ENCODE results near the gene FLT3. TPM values are rescaled to one million over a fixed set of nuclear protein-coding genes. Genes with fewer than 3 reads are reported as not detected.

The FLT3 gene
- total RNA-seq, 4 donors from 2014 or later = 0.55 to 0.95 TPM; not detected in 2

DNA sequence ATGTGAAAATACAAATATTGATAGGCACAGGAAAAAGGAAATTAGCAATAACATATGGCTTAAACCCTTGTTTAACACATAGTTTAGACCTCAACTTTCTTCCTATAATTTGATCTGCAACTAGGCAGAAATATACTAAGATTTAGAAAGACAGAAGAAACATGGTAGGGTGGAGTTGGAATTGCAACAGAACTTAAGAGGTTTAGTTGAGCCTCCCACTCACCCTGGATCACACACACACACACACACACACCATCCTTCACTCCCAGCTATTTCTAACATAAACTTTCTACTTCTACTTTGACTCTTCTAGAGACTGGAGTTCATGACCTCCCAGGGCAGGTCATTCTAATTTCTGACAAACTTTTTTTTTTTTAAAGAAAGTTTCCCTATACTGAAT, 47.4 kb downstream of the FLT3 start:
- no peak for DNase-seq
- H3K4me3 ChIP-seq = no peak overlapping the region
- H3K4me1 ChIP-seq = no peaks in the 10 kb centered on the region
- peaks cover 13% of the 10 kb centered on the region for H3K27me3 ChIP-seq
- intact Hi-C loops (cut with DNase I; ENCODE audit: low total_unique reads) = no loop called here
- TF ChIP-seq POLR2AphosphoS5 (IDR thresholded peaks at IDR 0.05) (no peak), POLR2A (IDR thresholded peaks at IDR 0.05) (no peak), EP300 (IDR thresholded peaks at IDR 0.05; ENCODE audit: low read depth) (no peak)
- TF ChIP-seq, protein P1, sequence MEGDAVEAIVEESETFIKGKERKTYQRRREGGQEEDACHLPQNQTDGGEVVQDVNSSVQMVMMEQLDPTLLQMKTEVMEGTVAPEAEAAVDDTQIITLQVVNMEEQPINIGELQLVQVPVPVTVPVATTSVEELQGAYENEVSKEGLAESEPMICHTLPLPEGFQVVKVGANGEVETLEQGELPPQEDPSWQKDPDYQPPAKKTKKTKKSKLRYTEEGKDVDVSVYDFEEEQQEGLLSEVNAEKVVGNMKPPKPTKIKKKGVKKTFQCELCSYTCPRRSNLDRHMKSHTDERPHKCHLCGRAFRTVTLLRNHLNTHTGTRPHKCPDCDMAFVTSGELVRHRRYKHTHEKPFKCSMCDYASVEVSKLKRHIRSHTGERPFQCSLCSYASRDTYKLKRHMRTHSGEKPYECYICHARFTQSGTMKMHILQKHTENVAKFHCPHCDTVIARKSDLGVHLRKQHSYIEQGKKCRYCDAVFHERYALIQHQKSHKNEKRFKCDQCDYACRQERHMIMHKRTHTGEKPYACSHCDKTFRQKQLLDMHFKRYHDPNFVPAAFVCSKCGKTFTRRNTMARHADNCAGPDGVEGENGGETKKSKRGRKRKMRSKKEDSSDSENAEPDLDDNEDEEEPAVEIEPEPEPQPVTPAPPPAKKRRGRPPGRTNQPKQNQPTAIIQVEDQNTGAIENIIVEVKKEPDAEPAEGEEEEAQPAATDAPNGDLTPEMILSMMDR (IDR thresholded peaks at IDR 0.05) = no peak
- H3K9me3 ChIP-seq = no peaks in the 10 kb centered on the region
- H3K36me3 ChIP-seq = no peaks in the 10 kb centered on the region
- no peak overlapping the region for H3K27ac ChIP-seq
- in situ Hi-C loops (cut with MboI; ENCODE audit: low pct_ligation_motif_present in 1 of 4, low pct_unique_long_range_greater_than_20kb in 1 of 4, low sequenced_read_pairs in 3 of 4) = no loop called here

DNA sequence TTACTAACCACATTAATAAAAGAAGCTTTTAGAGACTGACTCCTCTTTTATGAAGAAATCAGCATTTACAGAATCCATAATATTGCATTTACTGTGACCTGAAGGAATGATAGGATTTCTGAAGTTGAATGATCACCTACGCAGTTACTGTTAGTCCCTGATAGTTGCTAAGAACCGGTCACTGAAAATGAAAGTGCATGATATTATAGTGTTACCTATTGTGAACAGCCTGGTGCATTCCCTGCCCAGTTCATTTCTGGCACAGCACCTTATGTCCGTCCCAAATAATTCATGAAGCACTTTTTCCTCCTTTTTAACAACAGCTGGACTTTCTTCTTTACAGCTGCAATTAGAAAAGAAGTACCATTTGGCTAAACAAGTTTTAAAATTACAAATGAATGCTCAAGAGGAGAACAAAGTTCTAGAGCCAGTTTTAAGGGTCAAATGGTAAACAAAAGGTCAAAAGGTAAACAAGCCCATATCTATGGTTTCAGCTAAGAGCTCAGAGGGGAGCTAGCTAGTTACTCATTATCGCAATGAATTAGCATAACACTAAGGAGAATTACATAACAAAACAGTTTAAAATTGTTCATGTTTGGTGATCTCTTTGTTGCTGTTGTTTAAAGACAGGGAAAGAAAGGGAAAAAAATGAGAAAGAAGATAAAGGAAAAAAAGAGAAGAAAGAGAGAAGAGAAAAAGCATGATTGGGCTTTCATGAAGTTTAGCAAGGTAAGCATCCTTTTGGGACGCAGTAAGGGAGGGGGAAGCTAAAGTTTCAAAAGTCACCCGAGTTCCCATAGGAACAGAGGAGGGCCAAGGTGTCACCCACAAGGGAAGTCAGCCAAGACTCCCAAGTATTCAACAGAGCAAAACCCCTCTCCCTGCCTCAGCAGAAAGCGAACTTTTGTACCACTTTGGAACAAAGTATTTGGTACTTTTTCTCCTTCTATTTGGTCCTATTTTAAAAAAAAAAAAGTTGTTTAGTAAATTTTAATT, 50.2 kb downstream of the FLT3 start:
- Histone ChIP-seq H3K4me3 (no peak overlapping the region), H3K4me1 (no peaks in the 10 kb centered on the region), H3K36me3 (no peaks in the 10 kb centered on the region), H3K9me3 (no peaks in the 10 kb centered on the region), H3K27ac (peak overlapping the region in 2 of 4 donors; percentile 9 to 66), H3K27me3 (peaks cover 11% of the 10 kb centered on the region)
- WGBS, 2 donors (ENCODE audit: low coverage in 1 of 2) = 45 to 47% methylated on average over 6 to 7 of the region's 7 CpGs
- TF ChIP-seq EP300 (IDR thresholded peaks at IDR 0.05; ENCODE audit: low read depth) (no peak), POLR2AphosphoS5 (IDR thresholded peaks at IDR 0.05) (no peak), POLR2A (IDR thresholded peaks at IDR 0.05) (no peak)
- TF ChIP-seq, protein P1 (IDR thresholded peaks at IDR 0.05) = no peak
- DNase-seq = no peak
- intact Hi-C loops (cut with DNase I; ENCODE audit: low total_unique reads) (no loop called here), in situ Hi-C loops (cut with MboI; ENCODE audit: low pct_ligation_motif_present in 1 of 4, low pct_unique_long_range_greater_than_20kb in 1 of 4, low sequenced_read_pairs in 3 of 4) (no loop called here)

DNA sequence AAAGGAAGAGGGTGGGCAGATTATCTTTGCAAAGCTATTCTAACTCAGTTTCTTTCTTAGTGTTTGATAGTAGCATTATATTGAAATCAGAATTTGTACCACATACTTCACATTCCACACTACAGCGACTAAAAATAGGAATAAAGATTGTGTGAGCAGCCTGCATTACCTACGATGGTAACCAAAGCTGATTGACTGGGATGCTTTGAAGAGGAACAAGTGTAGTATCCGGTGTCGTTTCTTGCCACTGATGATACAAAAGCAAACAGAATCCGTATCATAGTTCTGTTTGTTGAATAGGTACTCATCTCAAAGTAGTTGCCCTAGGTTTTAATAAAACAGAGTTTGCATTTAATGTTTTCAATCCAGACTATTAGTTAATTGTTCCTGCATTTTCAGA, 51.2 kb downstream of the FLT3 start:
- in situ Hi-C loops (cut with MboI; ENCODE audit: low pct_ligation_motif_present in 1 of 4, low pct_unique_long_range_greater_than_20kb in 1 of 4, low sequenced_read_pairs in 3 of 4) = no loop called here
- intact Hi-C loops (cut with DNase I; ENCODE audit: low total_unique reads) = no loop called here

DNA sequence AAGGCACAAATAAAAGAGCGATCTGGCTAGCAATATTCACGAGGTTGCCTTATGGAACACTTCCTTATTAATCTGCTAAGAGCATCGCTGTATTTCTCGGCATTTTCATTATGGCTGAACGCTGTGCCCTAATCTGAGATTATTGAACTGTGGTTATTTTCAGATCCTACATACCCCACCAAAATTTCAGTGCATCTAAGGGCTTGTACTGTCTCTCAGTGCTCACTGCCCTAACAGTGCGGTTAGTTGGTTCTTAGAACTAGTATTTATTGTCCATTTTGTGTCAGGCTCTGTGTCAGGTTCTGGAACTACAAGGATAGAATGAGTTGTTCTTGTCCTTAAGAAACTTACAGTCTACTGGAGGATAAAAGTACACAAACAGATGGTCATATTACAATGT, 51.6 kb downstream of the FLT3 start:
- in situ Hi-C loops (cut with MboI; ENCODE audit: low pct_ligation_motif_present in 1 of 4, low pct_unique_long_range_greater_than_20kb in 1 of 4, low sequenced_read_pairs in 3 of 4) = no loop called here

More for the DNA sequence above, 51.2 kb downstream of the FLT3 start:
- WGBS, 2 donors (ENCODE audit: low coverage in 1 of 2) = 48 to 65% methylated on average over 5 of the region's 5 CpGs
- peak overlapping the region in 3 of 4 donors; percentile 9 to 66 (median 17) for H3K27ac ChIP-seq
- no peaks in the 10 kb centered on the region for H3K9me3 ChIP-seq
- H3K27me3 ChIP-seq = peaks cover 8% of the 10 kb centered on the region
- H3K36me3 ChIP-seq = no peaks in the 10 kb centered on the region
- H3K4me3 ChIP-seq = no peak overlapping the region
- no peaks in the 10 kb centered on the region for H3K4me1 ChIP-seq
- no peak for DNase-seq
- TF ChIP-seq POLR2AphosphoS5 (IDR thresholded peaks at IDR 0.05) (no peak), POLR2A (IDR thresholded peaks at IDR 0.05) (no peak)
- TF ChIP-seq, protein P1 (IDR thresholded peaks at IDR 0.05) = no peak

More for the DNA sequence above, 51.6 kb downstream of the FLT3 start:
- WGBS, 2 donors (ENCODE audit: low coverage in 1 of 2) = 42 to 60% methylated on average over 5 to 6 of the region's 6 CpGs
- Histone ChIP-seq H3K27ac (peak overlapping the region in 3 of 4 donors; percentile 9 to 66 (median 17)), H3K9me3 (no peaks in the 10 kb centered on the region), H3K36me3 (no peaks in the 10 kb centered on the region), H3K27me3 (peaks cover 8% of the 10 kb centered on the region), H3K4me1 (no peaks in the 10 kb centered on the region), H3K4me3 (no peak overlapping the region)
- DNase-seq = no peak
- intact Hi-C loops (cut with DNase I; ENCODE audit: low total_unique reads) = no loop called here
- TF ChIP-seq, protein P1 (IDR thresholded peaks at IDR 0.05) = no peak
- TF ChIP-seq EP300 (IDR thresholded peaks at IDR 0.05; ENCODE audit: low read depth) = no peak
- TF ChIP-seq POLR2A (IDR thresholded peaks at IDR 0.05) = no peak
- no peak for TF ChIP-seq POLR2AphosphoS5 (IDR thresholded peaks at IDR 0.05)
